Upper lobe of right lung (tissue), 1 donor: ENCODE measurements around the gene EVA1A. TPM values are rescaled to one million over a fixed set of nuclear protein-coding genes. Genes with fewer than 3 reads are reported as not detected.

ENCODE experiments used
- ATAC-seq: fragments of 200-7000 bp; cut with Tn5 transposase; one replicate; pipeline ENCODE4 v1.9.1; 2020; ENCODE audit warnings: mild to moderate bottlenecking, moderate library complexity
- DNase-seq: peaks from one replicate; pipeline ENCODE4 v3.0.0-alpha.2; 2020
- H3K27ac ChIP-seq: fragments of 200-600 bp; one replicate; pipeline ENCODE4 v1.8.0; 2022
- H3K27me3 ChIP-seq: fragments of 200-600 bp; one replicate; pipeline ENCODE4 v1.8.0; 2022; ENCODE audit warnings: mild to moderate bottlenecking
- H3K36me3 ChIP-seq: fragments of 200-600 bp; one replicate; pipeline ENCODE4 v1.8.0; 2022
- H3K4me1 ChIP-seq: fragments of 200-600 bp; one replicate; pipeline ENCODE4 v1.8.0; 2022
- H3K4me3 ChIP-seq: fragments of 200-600 bp; one replicate; pipeline ENCODE4 v1.8.0; 2022; ENCODE audit warnings: mild to moderate bottlenecking
- H3K9me3 ChIP-seq: fragments of 200-600 bp; one replicate; pipeline ENCODE4 v1.8.0; 2022
- CTCF ChIP-seq: fragments of 200-600 bp; IDR thresholded peaks from one replicate; pipeline ENCODE4 v1.8.0; 2022; ENCODE audit warnings: antibody characterized with exemption
- intact Hi-C: fragments of 100-400 bp; cut with DNase I; formaldehyde crosslinking; loops from one replicate; pipeline ENCODE4 v1.11.0; 2022
- long read RNA-seq: library from polyadenylated mRNA; unstranded; transcript quantifications from one replicate; pipeline ENCODE4 v2.0.0, GENCODE V29; 2021
- total RNA-seq: library from RNA; stranded (reverse); fragmentation: NEBNext Ultra II Directional; extraction: Animal tissue kit (Norgen Biotek cat#: 25700); gene quantifications from one replicate; pipeline ENCODE4 v1.2.1, GENCODE V29; 2021
- donor health status: DM: no; HTN: yes; CAD: no; lungs with severe emphysema.

EVA1A gene
- 41.9 TPM for total RNA-seq
- long read RNA-seq, transcript EVA1A-206 (3 exons, 569 nt): minor isoform, 5 of 67 reads
- long read RNA-seq, transcript EVA1A-202 (4 exons, 1,802 nt): major isoform, 25 of 67 reads
- long read RNA-seq, transcript EVA1A-204 (4 exons, 777 nt): minor isoform, 6 of 67 reads
- long read RNA-seq, partial matches to known transcripts: 2 of 67 reads
- long read RNA-seq, other reads (novel, unspliced or antisense): 27 of 67 reads

- TF ChIP-seq CTCF: no peak
- ATAC-seq (peak; percentile 86), DNase-seq (peak; percentile 86)
- H3K27me3 ChIP-seq: peaks cover 6% of the 10 kb centered on the region
- H3K27ac ChIP-seq: peak within 1 kb of the TSS; percentile 67
- H3K4me1 ChIP-seq: peaks cover 8% of the 10 kb centered on the region
- H3K9me3 ChIP-seq: no peaks in the 10 kb centered on the region
- H3K4me3 ChIP-seq: peak within 1 kb of the TSS; percentile 49
- intact Hi-C loops: no loop called here
- H3K36me3 ChIP-seq: no peaks in the 10 kb centered on the region
These were observed at the start of gene EVA1A for GRCh38 chr2:75560768-75561565. TSS of gene EVA1A (minus strand) at chr2:75560939. CDS start at chr2:75518140, 42,799 bp downstream.

- no peaks in the 10 kb centered on the region for H3K36me3 ChIP-seq
- no peak for DNase-seq
- H3K9me3 ChIP-seq: no peaks in the 10 kb centered on the region
- intact Hi-C loops: no loop called here
- no peak overlapping the region for H3K27ac ChIP-seq
- H3K4me3 ChIP-seq: no peak overlapping the region
- TF ChIP-seq CTCF: no peak
- no peak for ATAC-seq
- H3K4me1 ChIP-seq: no peaks in the 10 kb centered on the region
- peaks cover 26% of the 10 kb centered on the region for H3K27me3 ChIP-seq
These were observed 49.3 kb upstream of the EVA1A start for GRCh38 chr2:75609937-75610508.

GRCh38 chr2:75609334-75609689, 48.6 kb upstream of the EVA1A start:
- Histone ChIP-seq H3K36me3 (no peaks in the 10 kb centered on the region), H3K4me3 (no peak overlapping the region), H3K9me3 (no peaks in the 10 kb centered on the region), H3K27ac (no peak overlapping the region), H3K4me1 (no peaks in the 10 kb centered on the region), H3K27me3 (peaks cover 26% of the 10 kb centered on the region)
- ATAC-seq: no peak
- no peak for TF ChIP-seq CTCF
- intact Hi-C loops: no loop called here
- DNase-seq: no peak

GRCh38 chr2:75608684-75609333, 48.1 kb upstream of the EVA1A start:
- intact Hi-C loops: no loop called here
- ATAC-seq: peak; percentile 87
- no peaks in the 10 kb centered on the region for H3K9me3 ChIP-seq
- no peak overlapping the region for H3K4me3 ChIP-seq
- no peak overlapping the region for H3K27ac ChIP-seq
- peak; percentile 87 for TF ChIP-seq CTCF
- peaks cover 26% of the 10 kb centered on the region for H3K27me3 ChIP-seq
- no peaks in the 10 kb centered on the region for H3K36me3 ChIP-seq
- H3K4me1 ChIP-seq: no peaks in the 10 kb centered on the region
- peak; percentile 84 for DNase-seq

- no peaks in the 10 kb centered on the region for H3K36me3 ChIP-seq
- TF ChIP-seq CTCF: no peak
- DNase-seq: no peak
- H3K27ac ChIP-seq: no peak overlapping the region
- no peak overlapping the region for H3K4me3 ChIP-seq
- no peaks in the 10 kb centered on the region for H3K9me3 ChIP-seq
- H3K27me3 ChIP-seq: peaks cover 26% of the 10 kb centered on the region
- no peak for ATAC-seq
- intact Hi-C loops: no loop called here
- no peaks in the 10 kb centered on the region for H3K4me1 ChIP-seq
These were observed 47.4 kb upstream of the EVA1A start for GRCh38 chr2:75607988-75608683.
